Natural killer cell treated with Interleukin-12 subunit alpha and Interleukin-12 subunit beta and Interleukin-15 and Interleukin-18, amount 100 ng/mL, for 72 hours (primary cell): Measurements from ENCODE around the gene AK8. TPM values are rescaled to one million over a fixed set of nuclear protein-coding genes. Genes with fewer than 3 reads are reported as not detected.
"Not testable (repeated sequence)": the region's sequence is repeated elsewhere in the genome, so short reads cannot be mapped to it uniquely, and the experiment has no call there.

Experiments
- ATAC-seq, 2 donors: fragments of 150-1000 bp; cut with Tn5 transposase in 1 of 2; sonication (Bioruptor Pico), chemical (Tn5 transposase) in 1 of 2; 2 replicates each; pipeline ENCODE4 v1.10.0; 2021
- DNase-seq: peaks from one replicate; pipeline ENCODE4 v3.0.0; 2022; ENCODE audit warnings: low spot score
- H3K27ac Mint-ChIP-seq, 2 donors: 1 replicate in 1 of 2; 2 replicates in 1 of 2; pipeline ENCODE4 v1.8.0; 2022; ENCODE audit warnings: mixed read lengths in 2 of 2, mild to moderate bottlenecking in 1 of 2, moderate library complexity in 1 of 2
- H3K27me3 Mint-ChIP-seq, 2 donors: 1 replicate in 1 of 2; 2 replicates in 1 of 2; pipeline ENCODE4 v1.8.0; 2022; ENCODE audit warnings: mixed read lengths in 2 of 2
- H3K36me3 Mint-ChIP-seq: one replicate; pipeline ENCODE4 v1.8.0; 2022; ENCODE audit warnings: mixed read lengths
- H3K4me1 Mint-ChIP-seq, 2 donors: 1 replicate in 1 of 2; 2 replicates in 1 of 2; pipeline ENCODE4 v1.8.0; 2022; ENCODE audit warnings: low read depth in 2 of 2, mixed read lengths in 2 of 2, mild to moderate bottlenecking in 1 of 2
- H3K4me3 Mint-ChIP-seq: one replicate; pipeline ENCODE4 v1.8.0; 2022; ENCODE audit warnings: mixed read lengths
- H3K9me3 Mint-ChIP-seq: 2 replicates; pipeline ENCODE4 v1.8.0; 2022; ENCODE audit warnings: mixed read lengths
- total RNA-seq, 2 donors: library from RNA; stranded (reverse); gene quantifications; one replicate each; pipeline ENCODE4 v1.2.3, GENCODE V29; 2022

AK8 gene
- total RNA-seq, 2 donors from 2014 or later = not detected

DNA sequence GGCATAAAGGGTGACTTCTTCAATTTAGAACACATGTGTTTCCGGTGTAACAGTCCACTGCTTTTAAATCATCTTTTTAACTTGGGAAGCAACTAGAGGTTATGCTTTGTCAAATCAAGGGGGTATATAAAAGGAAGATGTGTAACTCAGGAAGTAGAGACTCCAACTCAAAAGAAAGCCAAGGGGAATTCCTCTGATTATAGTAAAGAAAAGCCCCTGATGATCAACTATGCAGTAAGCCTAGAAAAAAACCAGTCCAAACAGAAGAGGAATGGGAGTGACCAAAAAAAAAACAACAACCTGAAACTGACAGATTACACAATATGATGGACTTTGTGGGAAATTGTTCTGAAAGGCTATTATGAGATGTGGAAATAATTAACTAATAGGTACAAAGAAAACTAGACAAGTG, 90.3 kb downstream of the AK8 start:
- Mint-ChIP-seq H3K27me3 (peaks cover 22 to 39% of the 10 kb centered on the region in 2 donors), H3K4me1 (peaks cover 6 to 11% of the 10 kb centered on the region in 2 donors), H3K36me3 (no peaks in the 10 kb centered on the region), H3K9me3 (no peaks in the 10 kb centered on the region), H3K4me3 (no peak overlapping the region), H3K27ac (peak overlapping the region in 1 of 2 donors; percentile 28)
- ATAC-seq (no peak), DNase-seq (no peak)

DNA sequence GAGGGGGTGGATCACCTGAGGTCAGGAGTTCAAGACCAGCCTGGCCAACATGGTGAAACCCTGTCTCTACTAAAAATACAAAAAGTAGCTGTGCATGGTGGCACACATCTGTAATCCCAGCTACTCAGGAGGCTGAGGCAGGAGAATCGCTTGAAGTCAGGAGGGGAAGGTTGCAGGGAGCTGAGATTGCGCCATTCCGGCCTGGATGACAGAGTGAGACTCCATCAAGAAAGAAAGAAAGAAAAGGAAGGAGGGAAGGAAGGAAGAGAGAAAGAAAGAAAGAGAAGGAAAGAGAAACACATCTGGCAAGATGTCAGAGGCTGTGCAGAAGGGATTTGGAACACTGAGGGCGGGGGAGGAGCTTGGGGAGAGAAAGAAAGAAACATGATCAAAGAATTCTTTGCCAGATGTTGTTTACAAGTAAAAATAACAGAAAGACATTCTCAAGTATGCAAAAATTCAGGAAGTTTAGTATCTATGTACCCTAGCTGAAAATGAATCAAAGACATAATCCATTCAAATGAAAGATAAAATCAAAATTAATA, 93.7 kb downstream of the AK8 start:
- DNase-seq = no peak
- H3K27ac Mint-ChIP-seq = no peak overlapping the region
- no peak for ATAC-seq
- H3K36me3 Mint-ChIP-seq = no peaks in the 10 kb centered on the region
- peaks cover 37 to 61% of the 10 kb centered on the region in 2 donors for H3K27me3 Mint-ChIP-seq
- no peak overlapping the region for H3K4me3 Mint-ChIP-seq
- peaks cover 20 to 21% of the 10 kb centered on the region in 2 donors for H3K4me1 Mint-ChIP-seq
- H3K9me3 Mint-ChIP-seq = no peaks in the 10 kb centered on the region

DNA sequence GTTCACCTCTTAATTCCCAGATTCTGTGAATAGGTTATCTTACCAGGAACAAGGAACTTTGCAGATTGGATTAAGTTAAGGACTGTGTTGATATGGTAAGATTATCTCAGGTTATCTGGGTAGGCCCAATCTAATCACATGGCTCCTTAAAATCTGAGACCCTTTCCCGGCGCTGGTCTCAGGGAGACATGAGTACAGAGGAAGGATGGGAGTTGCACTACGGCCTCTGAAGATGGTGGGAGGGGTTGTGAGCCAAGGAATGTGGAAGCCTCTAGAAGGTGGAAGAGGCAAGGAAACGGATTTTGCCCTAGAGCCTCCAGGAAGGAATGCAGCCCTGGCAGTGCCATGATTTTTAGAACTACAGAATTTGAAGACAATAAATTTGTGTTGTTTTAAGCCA, 95.1 kb downstream of the AK8 start:
- Mint-ChIP-seq H3K36me3 (no peaks in the 10 kb centered on the region), H3K27ac (no peak overlapping the region), H3K9me3 (no peaks in the 10 kb centered on the region), H3K4me3 (no peak overlapping the region), H3K27me3 (peaks cover 37 to 57% of the 10 kb centered on the region in 2 donors), H3K4me1 (peaks cover 18 to 20% of the 10 kb centered on the region in 2 donors)
- ATAC-seq = no peak
- no peak for DNase-seq

DNA sequence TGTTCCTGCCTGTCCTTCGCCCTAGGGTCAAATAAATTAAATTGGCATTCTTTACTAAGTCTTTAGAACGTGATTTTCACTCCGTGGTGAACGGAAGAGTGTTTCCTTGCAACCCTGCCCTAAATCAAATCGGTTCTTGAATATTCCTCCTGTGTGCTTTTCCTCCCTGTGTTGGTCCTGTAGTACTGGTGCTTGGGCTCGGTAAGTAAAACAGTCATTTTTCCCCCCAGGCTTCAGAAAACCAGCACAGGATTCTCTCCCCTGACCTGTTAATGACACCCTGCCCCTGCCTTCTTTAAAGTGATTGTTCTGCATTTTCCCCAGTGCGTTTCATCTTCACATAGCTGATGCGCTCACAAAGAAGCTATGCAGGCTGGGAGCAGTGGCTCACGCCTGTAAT, 96.0 kb downstream of the AK8 start:
- Mint-ChIP-seq H3K9me3 (no peaks in the 10 kb centered on the region), H3K27ac (no peak overlapping the region), H3K27me3 (peaks cover 32 to 49% of the 10 kb centered on the region in 2 donors), H3K4me1 (peaks cover 12 to 15% of the 10 kb centered on the region in 2 donors), H3K4me3 (no peak overlapping the region), H3K36me3 (no peaks in the 10 kb centered on the region)
- DNase-seq (no peak), ATAC-seq (no peak)

DNA sequence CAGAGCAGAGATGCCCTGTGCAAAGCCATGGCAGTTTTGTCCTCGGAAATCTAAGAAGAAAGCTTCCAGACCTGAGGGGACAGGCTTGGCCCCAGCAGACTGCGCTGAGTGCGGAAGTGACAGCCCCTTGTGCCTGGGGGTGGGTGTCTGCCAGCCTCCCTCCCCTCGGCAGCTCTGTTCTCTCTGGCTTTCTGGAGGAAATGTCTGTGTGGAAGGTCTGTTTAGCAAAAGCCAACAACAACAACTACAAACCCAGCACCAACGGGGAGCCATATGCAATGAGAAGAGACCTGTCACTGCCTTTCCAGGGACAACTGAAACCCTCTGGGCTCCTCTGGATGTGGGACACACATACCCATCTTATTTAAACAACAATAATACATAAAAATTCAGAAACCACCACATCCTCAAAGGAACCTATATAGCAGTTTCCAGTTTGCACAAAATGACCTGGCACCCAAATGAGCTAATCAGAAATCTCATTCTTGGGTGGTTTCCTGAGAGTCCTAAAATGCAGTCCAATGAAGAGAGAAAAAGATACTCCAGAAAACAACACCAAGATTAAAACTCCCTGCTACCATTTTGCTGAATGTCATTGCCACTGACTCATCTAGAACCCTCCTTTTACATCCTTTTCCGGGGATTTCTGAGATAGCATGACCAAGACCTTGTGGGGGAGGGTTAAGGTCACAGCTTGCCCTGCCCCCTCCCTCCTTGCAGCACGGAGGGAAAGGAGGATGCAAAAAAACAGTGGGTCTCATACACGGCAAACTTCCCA, 97.7 kb downstream of the AK8 start:
- no peak for DNase-seq
- peak overlapping the region; percentile 24 to 53 for H3K27ac Mint-ChIP-seq
- no peaks in the 10 kb centered on the region for H3K36me3 Mint-ChIP-seq
- peak; percentile 70 to 73 for ATAC-seq
- peaks cover 25 to 42% of the 10 kb centered on the region in 2 donors for H3K27me3 Mint-ChIP-seq
- peaks cover 12 to 15% of the 10 kb centered on the region in 2 donors for H3K4me1 Mint-ChIP-seq
- peak overlapping the region; percentile 64 for H3K4me3 Mint-ChIP-seq
- H3K9me3 Mint-ChIP-seq = no peaks in the 10 kb centered on the region

DNA sequence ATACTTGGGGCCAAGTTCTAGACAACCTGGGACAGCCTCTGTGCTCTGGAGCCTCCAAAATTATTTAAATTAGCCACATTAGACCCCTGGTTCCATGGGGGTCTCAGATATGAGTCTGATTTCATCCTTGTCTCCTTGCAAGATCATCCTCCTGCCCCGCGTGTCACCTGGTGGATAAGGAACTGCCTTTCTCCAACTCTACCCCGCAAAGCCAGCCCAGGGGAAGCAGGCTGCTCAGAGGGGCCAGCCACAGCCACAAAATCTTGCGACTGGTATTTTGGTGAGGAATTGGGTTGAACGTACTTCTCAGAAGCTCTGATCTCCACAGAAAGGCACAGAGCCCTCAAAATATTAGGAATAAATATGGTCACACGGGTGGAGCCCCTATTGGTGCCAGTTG, 101.2 kb downstream of the AK8 start:
- Mint-ChIP-seq H3K27ac (no peak overlapping the region), H3K4me1 (peaks cover 18 to 21% of the 10 kb centered on the region in 2 donors), H3K27me3 (peaks cover 11 to 23% of the 10 kb centered on the region in 2 donors), H3K4me3 (no peak overlapping the region), H3K36me3 (no peaks in the 10 kb centered on the region), H3K9me3 (no peaks in the 10 kb centered on the region)
- ATAC-seq (no peak), DNase-seq (no peak)

- Mint-ChIP-seq H3K27ac (no peak overlapping the region), H3K36me3 (no peaks in the 10 kb centered on the region)
Measured at GRCh38 chr9:132776268-132776667, 101.8 kb downstream of the AK8 start.

GRCh38 chr9:132775720-132776119, 102.4 kb downstream of the AK8 start:
- peaks cover 16 to 18% of the 10 kb centered on the region in 2 donors for H3K4me1 Mint-ChIP-seq
- H3K4me3 Mint-ChIP-seq = no peak overlapping the region
- H3K27ac Mint-ChIP-seq = no peak overlapping the region
- H3K36me3 Mint-ChIP-seq = no peaks in the 10 kb centered on the region
- H3K27me3 Mint-ChIP-seq = peaks cover 7 to 15% of the 10 kb centered on the region in 2 donors
- no peaks in the 10 kb centered on the region for H3K9me3 Mint-ChIP-seq
- ATAC-seq = no peak
- DNase-seq = no peak

More at GRCh38 chr9:132776268-132776667, 101.8 kb downstream of the AK8 start:
- no peaks in the 10 kb centered on the region for H3K9me3 Mint-ChIP-seq
- H3K27me3 Mint-ChIP-seq = peaks cover 7 to 17% of the 10 kb centered on the region in 2 donors
- DNase-seq (no peak), ATAC-seq (no peak)
- peaks cover 18 to 21% of the 10 kb centered on the region in 2 donors for H3K4me1 Mint-ChIP-seq
- no peak overlapping the region for H3K4me3 Mint-ChIP-seq

DNA sequence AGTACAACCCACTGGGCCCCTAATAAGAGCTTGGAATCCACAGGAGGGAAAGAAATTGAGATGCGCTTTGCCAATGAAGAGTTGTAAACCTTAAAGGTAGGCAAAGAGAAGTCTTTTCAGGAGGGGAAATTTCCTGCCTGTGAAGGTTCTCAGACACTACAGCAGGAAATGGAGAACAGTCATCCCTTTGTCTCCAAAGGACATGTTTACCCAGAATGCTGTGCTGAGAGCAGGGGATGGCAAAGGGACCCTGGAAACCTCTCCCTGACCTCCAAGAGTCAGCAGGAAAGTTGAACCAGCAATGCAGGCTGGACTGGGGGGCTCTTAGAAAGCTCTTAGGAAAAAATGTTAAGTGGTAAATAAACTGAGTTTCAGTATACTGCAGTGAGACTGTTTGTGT, 103.2 kb downstream of the AK8 start:
- Mint-ChIP-seq H3K9me3 (no peaks in the 10 kb centered on the region), H3K27ac (no peak overlapping the region), H3K27me3 (peaks cover 5 to 7% of the 10 kb centered on the region in 2 donors), H3K4me3 (no peak overlapping the region), H3K36me3 (no peaks in the 10 kb centered on the region), H3K4me1 (peaks cover 12% of the 10 kb centered on the region in 2 donors)
- DNase-seq (no peak), ATAC-seq (no peak)

DNA sequence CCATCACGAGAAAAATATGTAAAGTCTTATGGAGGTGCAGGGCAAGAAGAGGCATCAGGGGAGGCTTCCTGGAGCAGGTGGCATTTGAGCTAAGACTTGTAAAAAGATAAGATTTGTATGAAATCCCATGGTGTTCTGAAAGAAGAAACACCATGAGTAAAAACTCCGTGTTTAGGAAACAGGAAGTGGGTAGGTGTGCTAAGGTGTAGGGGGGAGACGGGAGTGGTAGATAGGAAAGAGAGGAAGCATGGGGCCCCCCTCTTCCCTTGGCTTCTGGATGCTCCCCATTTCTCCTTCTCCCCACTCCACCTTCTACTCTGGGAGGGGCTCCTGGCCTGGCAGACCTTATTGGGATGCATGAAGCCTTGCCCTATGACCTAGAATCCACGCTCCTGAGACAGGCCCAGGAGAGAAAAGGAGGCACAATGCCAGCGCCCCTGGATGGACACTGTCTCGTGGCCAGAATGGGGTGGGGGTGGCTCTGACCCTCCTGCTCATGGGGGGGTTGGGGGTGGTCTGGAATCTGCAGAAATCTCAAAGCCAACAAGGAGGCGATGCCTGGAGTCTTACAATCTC, 104.2 kb downstream of the AK8 start:
- no peaks in the 10 kb centered on the region for H3K27me3 Mint-ChIP-seq
- no peak overlapping the region for H3K4me3 Mint-ChIP-seq
- DNase-seq = no peak
- no peaks in the 10 kb centered on the region for H3K9me3 Mint-ChIP-seq
- no peak for ATAC-seq
- H3K27ac Mint-ChIP-seq = no peak overlapping the region
- H3K4me1 Mint-ChIP-seq = peaks cover 15% of the 10 kb centered on the region in 2 donors
- H3K36me3 Mint-ChIP-seq = no peaks in the 10 kb centered on the region

DNA sequence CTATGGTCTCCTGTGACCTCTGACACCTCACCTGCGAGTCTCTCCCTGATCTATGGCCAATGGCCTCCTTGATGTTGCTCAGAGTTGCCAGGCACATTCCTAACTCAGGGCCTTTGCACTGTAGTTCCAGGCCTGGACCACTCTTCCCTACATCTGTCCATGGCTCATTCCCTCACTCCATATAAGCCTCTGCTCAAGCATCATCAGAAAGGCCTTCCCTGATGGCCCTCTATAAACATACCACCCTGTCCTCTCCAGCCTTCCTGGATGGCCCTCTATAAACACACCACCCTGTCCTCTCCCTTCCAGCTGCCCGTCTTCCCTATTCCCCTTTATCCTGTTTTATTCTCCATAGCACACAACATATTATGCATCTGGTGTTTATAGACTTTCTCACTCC, 105.0 kb downstream of the AK8 start:
- Mint-ChIP-seq H3K4me3 (peak overlapping the region; percentile 9), H3K27me3 (no peaks in the 10 kb centered on the region), H3K36me3 (no peaks in the 10 kb centered on the region), H3K4me1 (peaks cover 15 to 17% of the 10 kb centered on the region in 2 donors), H3K9me3 (no peaks in the 10 kb centered on the region), H3K27ac (no peak overlapping the region)
- DNase-seq (no peak), ATAC-seq (no peak)

GRCh38 chr9:132771752-132772151, 106.3 kb downstream of the AK8 start:
- peaks cover 20 to 21% of the 10 kb centered on the region in 2 donors for H3K4me1 Mint-ChIP-seq
- not testable (repeated sequence) for H3K9me3 Mint-ChIP-seq, H3K27me3 Mint-ChIP-seq, H3K36me3 Mint-ChIP-seq, H3K27ac Mint-ChIP-seq, H3K4me3 Mint-ChIP-seq, DNase-seq, ATAC-seq

- H3K4me3 Mint-ChIP-seq = peak overlapping the region; percentile 99
- peaks cover 20 to 21% of the 10 kb centered on the region in 2 donors for H3K4me1 Mint-ChIP-seq
- DNase-seq = no peak
- no peak for ATAC-seq
- no peaks in the 10 kb centered on the region for H3K36me3 Mint-ChIP-seq
- H3K27ac Mint-ChIP-seq = no peak overlapping the region
- no peaks in the 10 kb centered on the region for H3K9me3 Mint-ChIP-seq
- H3K27me3 Mint-ChIP-seq = no peaks in the 10 kb centered on the region
Measured at GRCh38 chr9:132770770-132771310, 107.2 kb downstream of the AK8 start.
